Activated gamma-delta T cell treated with Interleukin-2 at 50 U/mL for 16 hours (primary cell): ENCODE data around the gene AIFM1.
"Not testable (repeated sequence)": the region's sequence is repeated elsewhere in the genome, so short reads cannot be mapped to it uniquely, and the experiment has no call there.

Source experiments
- DNase-seq: peaks from one replicate; pipeline ENCODE4 v3.0.0-alpha.2; 2020

The AIFM1 gene

GRCh38 chrX:130118441-130119311 lies 47.0 kb downstream of the AIFM1 start:
- no peak for DNase-seq

DNA sequence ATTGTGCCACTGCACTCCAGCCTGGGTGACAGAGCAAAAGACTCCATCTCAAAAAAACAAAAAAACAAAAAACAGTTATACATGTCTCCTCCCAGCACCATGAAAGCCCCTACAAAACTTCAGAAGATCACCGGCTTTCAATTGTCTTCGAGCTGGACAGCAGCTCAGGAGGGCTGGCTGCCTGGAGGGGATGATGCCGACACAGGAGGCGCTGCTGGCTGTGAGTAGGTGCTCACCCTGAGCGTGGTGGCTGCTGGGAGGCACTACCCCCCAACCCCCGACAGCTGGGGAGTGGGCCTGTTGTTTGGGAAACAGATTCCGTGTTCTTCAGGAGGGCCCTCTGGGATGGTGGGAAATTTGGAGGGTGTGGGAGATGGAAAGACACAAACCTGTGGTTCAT lies 48.5 kb downstream of the AIFM1 start:
- DNase-seq, result no peak

DNA sequence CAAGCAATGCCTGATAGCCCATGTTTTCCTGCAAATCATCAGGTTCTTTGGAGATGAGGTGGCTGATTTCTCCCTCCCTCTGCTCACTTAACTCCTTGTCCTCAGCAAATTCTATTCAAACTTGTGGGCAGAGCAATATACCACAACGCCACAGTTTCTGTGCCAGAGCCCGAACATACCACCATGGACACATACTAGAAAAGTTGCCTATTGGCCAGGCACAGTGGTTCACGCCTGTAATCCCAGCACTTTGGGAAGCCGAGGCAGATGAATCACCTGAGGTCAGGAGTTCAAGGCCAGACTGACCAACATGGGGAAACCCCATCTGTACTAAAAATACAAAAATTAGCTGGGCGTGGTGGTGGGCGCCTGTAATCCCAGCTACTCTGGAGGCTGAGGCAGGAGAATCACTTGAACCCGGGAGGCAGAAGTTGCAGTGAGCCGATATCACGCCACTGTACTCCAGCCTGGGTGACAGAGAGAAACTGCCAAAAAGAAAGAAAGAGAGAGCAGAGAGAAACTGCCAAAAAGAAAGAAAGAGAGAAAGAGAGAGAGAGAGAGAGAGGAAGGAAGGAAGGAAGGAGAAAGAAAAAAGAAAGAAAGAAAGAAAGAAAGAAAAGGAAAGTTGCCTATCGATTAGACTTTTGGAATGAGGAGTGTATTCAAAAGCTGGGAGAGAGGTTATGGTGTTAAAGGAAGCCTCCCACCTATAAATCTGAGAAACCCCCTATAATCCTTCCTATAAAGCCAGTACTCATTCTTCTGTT lies 50.3 kb downstream of the AIFM1 start:
- DNase-seq, result not testable (repeated sequence)

DNA sequence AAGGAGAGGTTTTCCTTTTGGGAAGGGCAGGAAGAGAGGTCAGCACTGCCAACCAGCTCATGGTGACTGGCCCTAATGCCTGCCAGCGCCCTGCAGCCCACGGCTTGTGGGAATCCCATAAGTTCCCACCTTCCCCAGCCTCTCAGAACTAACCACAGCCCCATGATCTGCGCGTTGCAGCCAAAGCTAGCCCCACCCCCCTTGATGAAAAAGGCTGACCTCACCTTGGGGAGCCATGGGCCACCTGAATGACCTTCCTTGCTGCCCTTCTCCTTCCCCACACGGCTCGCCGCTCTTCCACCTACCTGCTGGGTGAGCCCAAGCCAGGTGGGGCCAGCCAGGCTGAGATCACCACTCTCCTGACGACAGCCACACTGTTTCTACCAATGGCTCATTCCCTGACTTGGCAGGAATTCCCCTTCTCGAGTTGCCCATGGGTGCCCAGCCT lies 51.5 kb downstream of the AIFM1 start:
- no peak for DNase-seq

GRCh38 chrX:130111220-130112154 lies 54.2 kb downstream of the AIFM1 start:
- DNase-seq, result no peak

DNA sequence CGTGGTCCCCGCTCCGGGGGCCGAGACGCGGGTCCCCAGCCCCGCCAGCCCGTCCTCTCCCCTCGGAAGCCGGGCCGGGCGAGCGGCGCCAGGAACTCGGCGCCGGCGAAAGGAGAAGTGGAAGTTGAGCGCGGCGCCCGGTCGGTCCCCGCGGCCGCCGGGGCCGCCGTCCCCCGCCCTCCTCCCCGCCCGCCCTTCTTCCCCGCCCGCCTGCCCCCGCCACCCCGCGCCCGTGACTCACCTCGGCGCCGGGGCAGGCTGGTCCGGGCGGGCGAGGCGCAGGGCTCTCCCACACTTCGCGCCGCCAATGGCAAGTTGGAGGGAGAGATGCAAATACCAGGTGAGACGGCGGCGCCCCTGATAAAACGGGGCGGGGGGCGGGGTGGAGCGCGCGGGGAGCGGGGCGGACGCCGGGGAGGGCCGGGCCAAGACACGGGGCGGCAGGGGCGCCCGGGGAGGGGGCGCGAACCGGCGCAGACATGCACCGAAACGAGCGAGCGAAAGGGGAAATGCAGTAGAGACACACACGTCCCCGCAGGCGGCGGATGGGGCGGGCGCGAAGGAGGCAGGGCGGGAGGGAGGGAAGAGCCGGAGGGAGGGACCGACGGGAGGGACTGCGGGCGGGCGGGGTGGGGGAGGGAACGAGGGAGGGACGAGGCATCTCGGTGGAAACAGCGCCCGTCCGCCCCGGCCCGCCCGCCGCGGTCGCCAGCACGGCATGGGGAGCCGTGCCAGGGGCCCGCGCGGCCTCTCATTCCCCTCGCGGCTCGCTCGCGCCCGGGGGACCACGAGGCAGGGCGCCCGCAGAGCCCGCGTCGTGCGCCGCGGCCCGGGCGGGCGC lies 55.0 kb downstream of the AIFM1 start, which contains the start of gene ELF4:
TSS of gene ELF4 (minus strand) at position 119 of the 841 bp plus-strand sequence. CDS start 29,167 bp downstream, outside the sequence.
- peak; percentile 56 for DNase-seq

GRCh38 chrX:130109429-130110378 lies 55.9 kb downstream of the AIFM1 start:
- no peak for DNase-seq

GRCh38 chrX:130108647-130109428 lies 56.8 kb downstream of the AIFM1 start:
- no peak for DNase-seq

DNA sequence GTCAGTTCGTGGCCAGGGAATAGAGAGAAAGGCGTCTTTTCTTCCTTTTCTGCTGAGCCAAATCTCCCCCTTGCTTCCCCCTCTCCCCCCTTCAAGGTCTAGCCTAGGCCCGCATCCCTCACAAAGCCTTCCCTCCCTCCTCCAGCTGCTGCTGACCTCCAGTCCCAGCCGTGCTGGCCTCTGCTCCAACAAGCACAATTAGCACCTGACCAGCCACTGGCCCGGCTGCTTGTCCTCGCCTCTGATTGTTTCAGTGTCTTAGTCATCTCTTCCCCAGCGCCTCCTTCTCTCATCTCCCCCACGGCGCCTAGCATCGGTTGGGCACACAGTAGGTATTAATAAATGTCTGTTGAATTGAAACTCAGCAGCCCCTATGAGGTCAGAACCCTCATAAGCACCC lies 59.6 kb downstream of the AIFM1 start:
- no peak for DNase-seq

DNA sequence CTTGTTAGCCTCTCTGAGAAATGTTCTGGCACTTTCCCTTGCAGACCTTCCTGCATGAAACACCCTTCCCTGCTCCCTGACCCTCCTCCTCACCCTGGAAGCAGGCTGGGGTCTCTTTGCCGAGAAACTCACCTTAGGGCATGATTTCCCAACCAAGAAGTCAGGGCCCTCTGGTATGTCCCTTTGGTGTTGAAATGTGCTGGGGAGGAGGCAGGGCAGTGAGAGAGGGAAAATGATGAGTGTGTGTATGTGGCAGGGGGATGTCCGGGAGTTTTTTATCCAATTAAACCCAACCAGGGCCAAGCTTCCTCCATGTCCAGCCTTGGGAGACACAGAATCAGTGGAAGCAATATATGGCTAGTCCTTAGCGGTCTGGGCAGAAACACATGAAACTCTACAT lies 60.4 kb downstream of the AIFM1 start:
- DNase-seq, result no peak

DNA sequence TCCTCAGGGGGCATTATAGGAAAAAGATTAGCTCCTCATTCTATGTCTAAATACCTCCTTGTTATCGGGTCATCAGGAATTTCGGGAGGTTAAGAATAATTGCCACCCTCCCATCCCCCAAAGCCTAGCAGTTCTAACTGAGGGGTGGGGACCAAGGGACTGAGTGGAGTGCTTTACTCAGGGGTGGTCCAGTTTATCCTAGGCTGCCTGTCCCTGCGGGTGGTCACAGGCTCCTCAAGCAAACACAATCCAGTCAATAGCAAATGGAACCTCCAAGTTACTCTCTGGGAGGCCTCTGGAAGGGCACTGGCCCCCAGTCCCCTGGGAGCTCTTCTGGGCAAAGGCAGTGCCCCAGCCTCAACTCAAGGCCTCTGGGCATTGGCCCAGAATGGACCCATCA lies 62.0 kb downstream of the AIFM1 start:
- DNase-seq, result no peak

- no peak for DNase-seq
Measured at GRCh38 chrX:130100180-130100579, 65.5 kb downstream of the AIFM1 start.

DNA sequence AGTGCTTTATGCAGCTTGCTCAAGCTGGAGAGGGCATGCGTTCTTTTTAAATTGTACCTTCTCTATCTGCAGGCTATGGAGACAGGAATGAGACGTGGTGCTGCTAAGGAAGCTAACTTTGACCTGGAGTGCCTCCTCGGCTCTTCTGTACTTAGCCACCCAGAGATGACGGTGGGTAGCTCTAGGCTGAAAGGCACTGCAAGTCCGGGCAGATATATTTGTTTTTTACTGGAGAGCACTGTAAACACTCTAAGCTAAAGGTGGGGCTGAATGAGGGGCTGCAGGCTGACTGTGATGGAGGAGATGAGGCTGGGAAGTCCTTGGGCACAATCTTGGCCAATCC lies 67.5 kb downstream of the AIFM1 start:
- DNase-seq, result no peak

- no peak for DNase-seq
Measured at GRCh38 chrX:130097507-130098209, 68.0 kb downstream of the AIFM1 start.

DNA sequence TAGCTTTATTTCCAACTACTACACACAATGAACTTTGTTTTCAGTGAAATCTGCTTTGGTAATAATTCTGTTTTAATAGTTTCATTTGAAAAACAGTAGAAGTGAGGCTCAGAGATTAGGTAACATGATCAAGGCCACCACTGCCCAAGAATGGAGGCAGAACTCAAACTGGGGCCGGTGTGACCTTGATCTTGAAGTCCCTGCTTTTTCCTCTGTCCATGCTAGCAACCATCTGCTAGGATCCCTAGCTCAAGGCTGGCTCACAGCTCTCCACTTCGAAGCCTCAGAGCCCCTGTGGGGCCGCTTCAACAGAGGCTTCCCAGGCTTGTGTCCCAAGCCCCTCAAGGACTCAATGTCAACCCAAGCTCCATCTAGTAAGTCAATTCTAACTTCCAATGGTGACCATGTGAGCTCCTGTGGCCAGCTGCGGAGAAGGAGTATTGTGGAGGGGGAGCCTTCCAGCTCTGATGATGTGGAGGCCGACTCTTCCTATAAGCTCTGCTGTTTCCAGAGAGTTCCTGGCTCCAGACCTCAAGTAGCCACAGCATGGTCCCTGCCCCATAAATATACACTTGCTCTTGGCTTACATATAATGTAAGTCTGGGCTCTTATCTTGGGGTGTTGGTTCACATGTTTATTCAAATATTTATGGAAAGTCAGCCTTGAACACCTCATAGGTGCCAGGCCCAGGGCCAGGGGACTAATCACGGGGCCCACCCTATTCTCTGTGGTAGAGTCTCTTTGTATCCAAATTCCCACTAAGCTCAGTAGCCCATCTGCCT lies 70.2 kb downstream of the AIFM1 start:
- DNase-seq, result no peak

- peak; percentile 19 for DNase-seq
Measured at GRCh38 chrX:130094696-130095095, 70.9 kb downstream of the AIFM1 start.

GRCh38 chrX:130093271-130093670 lies 72.4 kb downstream of the AIFM1 start:
- DNase-seq, result no peak

GRCh38 chrX:130091980-130092522 lies 73.6 kb downstream of the AIFM1 start:
- DNase-seq, result peak; percentile 89
